GM12873 (cell line): ENCODE measurements around the gene DNAH10.

Source experiments
- TF ChIP-seq, protein P1 (sequence below): IDR thresholded peaks from 2 replicates; pipeline ENCODE4 v1.5.1; 2012; ENCODE audit warnings: low read depth, mild to moderate bottlenecking, moderate library complexity, low read length, control low read depth; ENCODE audit not compliant: insufficient read depth; ENCODE audit errors: missing control alignments

The DNAH10 gene

GRCh38 chr12:123941624-123942237 is 179.6 kb downstream of the DNAH10 start:
- TF ChIP-seq, protein P1, sequence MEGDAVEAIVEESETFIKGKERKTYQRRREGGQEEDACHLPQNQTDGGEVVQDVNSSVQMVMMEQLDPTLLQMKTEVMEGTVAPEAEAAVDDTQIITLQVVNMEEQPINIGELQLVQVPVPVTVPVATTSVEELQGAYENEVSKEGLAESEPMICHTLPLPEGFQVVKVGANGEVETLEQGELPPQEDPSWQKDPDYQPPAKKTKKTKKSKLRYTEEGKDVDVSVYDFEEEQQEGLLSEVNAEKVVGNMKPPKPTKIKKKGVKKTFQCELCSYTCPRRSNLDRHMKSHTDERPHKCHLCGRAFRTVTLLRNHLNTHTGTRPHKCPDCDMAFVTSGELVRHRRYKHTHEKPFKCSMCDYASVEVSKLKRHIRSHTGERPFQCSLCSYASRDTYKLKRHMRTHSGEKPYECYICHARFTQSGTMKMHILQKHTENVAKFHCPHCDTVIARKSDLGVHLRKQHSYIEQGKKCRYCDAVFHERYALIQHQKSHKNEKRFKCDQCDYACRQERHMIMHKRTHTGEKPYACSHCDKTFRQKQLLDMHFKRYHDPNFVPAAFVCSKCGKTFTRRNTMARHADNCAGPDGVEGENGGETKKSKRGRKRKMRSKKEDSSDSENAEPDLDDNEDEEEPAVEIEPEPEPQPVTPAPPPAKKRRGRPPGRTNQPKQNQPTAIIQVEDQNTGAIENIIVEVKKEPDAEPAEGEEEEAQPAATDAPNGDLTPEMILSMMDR, result no peak

DNA sequence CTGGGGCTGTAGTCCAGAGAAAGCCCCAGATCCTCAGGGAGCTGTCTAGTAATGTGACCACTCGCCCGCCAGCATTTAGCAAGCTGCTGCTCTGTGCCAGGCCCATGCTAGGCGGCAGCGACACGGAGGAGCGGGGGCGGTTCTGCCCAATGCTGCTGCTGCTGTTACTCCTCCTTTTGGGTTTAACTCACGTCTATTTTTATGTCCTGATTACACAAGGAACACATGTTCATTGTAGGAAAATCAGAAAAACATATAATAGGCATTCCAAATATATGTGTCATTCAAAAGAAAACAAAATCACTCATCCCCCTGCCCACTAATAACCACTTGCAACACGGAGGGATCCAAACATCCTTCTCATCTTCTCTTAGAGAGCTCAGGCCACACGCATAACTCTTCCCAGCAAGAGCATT is 180.1 kb downstream of the DNAH10 start:
- TF ChIP-seq, protein P1, result no peak

DNA sequence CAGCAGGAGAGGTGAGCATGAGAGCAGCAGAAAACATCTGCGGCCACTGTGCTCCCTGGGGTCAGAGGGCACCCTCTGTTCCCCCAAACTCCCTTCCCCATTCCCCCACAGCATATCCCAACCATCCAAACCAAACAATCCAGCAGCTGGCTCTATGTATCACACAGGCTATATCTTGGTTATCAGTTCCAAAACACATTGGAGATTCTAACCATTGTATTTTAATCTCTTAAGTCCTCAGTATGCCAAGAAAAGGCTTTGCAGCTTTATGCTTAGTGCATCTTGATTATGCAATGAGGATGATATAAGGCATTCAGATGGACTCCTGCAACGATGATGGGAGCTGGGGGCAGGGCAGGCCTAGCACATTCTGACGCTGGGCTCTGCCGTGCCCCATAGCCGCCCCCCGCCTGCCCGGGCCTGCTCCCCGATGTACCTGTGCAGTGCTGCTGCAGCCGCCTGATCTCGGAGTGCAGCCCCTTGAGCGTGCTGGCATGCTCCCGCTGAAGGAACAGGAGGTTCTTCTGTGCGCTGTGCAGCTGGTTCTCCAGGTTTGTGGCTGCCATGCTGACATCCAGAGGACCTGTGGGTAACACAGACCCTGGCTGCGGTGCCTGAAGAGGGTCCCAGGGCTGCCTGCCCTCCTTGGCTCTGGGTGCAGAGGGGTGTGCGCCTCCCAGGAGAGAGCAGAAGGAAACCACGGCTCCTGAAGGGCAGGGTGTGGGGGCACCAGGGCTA is 181.0 kb downstream of the DNAH10 start:
- TF ChIP-seq, protein P1, result no peak

DNA sequence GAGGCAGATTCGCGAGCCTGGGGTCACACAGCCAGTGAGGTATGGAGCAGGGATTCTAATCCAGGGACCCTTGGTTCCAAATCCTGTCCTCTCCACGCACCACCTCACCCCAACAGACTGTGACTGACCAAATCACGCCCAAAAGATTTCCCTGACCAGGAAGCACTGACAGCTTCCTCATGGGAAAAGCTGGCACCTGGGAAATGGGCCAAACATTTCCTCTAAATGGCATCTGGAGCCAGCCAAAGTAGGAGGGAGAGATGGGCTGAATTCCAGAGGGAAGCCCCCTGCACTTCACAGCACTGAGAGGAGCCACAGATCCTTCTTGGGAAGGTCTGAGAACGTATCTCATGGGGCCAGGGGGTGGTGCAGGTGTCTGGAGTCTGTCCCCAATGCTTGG is 181.7 kb downstream of the DNAH10 start:
- TF ChIP-seq, protein P1, result no peak

GRCh38 chr12:123944696-123945095 is 182.6 kb downstream of the DNAH10 start:
- TF ChIP-seq, protein P1, result no peak

GRCh38 chr12:123945287-123946151 is 183.4 kb downstream of the DNAH10 start:
- TF ChIP-seq, protein P1, result no peak

DNA sequence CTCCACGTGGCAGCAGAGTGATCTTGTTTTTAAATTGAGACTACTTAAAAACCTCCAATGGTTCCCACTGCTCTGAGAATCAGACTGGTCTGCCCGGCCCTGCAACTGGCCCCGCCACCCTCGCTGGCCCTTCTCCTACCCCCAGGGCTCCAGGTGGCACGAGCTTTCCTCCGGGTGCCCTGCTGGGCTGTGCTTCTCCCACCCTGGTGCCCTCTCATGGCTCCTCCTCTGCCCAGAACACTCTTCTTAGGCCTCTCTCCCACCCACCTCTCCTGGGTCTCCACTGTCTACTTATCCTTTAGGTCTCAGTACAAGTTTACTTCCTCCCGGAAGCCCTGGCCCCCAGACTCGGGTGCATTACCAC is 184.0 kb downstream of the DNAH10 start:
- TF ChIP-seq, protein P1, result no peak
